Measurements from ENCODE around the gene CSRNP3.

CSRNP3 gene

DNA sequence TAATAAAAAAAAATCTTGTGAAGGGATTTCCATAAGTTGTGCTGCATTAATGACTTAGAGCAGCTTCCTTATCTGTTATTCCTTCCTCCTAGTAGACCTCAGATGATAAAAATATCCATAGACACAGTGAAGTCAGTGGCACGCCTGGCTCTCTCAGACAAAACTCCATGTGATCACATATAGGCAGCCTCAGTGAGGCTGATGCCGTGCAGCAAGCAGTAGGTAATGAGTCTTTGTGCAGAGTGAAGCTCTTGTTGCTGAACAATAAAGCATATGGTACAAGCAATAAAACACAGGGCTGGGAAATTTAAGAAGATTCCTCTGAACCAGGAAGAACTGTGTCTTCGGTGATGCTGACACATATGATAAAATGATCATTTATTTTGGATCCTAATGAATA, 102.7 kb downstream of the CSRNP3 start:
- H3K27ac Mint-ChIP-seq, result peak overlapping the region; percentile 90 to 92 (median 90)
- peak overlapping the region; percentile 51 to 80 (median 72) for H3K4me3 Mint-ChIP-seq
- H3K36me3 Mint-ChIP-seq (ENCODE audit: low read depth), result no peaks in the 10 kb centered on the region
- H3K9me3 Mint-ChIP-seq, result no peaks in the 10 kb centered on the region
- H3K4me1 Mint-ChIP-seq, result peaks cover 40% of the 10 kb centered on the region
- TF ChIP-seq, protein P1, sequence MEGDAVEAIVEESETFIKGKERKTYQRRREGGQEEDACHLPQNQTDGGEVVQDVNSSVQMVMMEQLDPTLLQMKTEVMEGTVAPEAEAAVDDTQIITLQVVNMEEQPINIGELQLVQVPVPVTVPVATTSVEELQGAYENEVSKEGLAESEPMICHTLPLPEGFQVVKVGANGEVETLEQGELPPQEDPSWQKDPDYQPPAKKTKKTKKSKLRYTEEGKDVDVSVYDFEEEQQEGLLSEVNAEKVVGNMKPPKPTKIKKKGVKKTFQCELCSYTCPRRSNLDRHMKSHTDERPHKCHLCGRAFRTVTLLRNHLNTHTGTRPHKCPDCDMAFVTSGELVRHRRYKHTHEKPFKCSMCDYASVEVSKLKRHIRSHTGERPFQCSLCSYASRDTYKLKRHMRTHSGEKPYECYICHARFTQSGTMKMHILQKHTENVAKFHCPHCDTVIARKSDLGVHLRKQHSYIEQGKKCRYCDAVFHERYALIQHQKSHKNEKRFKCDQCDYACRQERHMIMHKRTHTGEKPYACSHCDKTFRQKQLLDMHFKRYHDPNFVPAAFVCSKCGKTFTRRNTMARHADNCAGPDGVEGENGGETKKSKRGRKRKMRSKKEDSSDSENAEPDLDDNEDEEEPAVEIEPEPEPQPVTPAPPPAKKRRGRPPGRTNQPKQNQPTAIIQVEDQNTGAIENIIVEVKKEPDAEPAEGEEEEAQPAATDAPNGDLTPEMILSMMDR (IDR thresholded peaks at IDR 0.05; ENCODE audit: unreplicated experiment in 3 of 3), result no peak
- no peaks in the 10 kb centered on the region for H3K27me3 Mint-ChIP-seq (ENCODE audit: low read depth)

DNA sequence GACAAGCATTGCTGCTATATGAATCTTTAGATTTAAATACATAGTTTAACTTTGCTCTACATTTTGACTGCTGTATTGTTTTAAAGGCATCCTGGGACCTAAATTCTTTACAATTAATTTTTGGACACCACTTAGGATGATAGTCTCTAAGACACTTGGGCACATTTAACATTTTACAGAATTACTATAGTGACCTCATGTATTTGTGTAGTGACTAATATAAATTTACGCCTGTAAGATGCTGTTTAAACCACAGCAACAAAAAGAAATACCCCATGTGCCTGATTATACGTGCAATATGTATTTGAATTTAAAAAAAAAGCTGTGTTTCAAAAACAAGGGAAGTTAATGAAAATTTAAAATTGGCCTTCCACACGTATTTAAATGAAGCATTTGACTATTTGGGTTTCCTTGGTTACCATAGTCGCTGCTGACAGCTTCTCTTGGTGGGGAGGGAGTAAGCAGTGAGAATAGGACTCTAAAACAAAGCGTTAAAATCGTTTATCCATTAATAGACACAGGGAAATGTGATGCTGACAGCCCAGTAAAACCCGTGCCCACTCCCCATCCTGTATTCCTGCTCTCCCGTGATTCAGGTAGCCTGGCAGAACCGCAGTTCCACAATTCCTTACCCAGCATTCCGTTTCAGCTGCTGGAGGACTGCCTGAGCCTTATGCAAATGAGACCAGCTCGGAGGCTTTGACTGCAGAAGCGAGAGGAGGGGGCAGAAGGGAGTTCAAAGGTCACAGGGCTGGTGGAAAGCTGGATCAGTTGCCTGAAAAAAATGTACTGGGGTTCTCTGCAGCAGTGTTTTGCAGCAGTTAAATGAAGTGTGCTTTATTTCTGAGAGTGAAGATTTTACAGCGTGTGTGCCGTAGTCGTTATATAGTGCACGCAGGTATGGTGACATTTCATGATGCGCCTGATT, 104.3 kb downstream of the CSRNP3 start:
- Mint-ChIP-seq H3K27me3 (ENCODE audit: low read depth) (no peaks in the 10 kb centered on the region), H3K4me3 (peak overlapping the region; percentile 77 to 82 (median 82)), H3K9me3 (no peaks in the 10 kb centered on the region), H3K27ac (peak overlapping the region; percentile 74 to 88 (median 77)), H3K4me1 (peaks cover 44% of the 10 kb centered on the region), H3K36me3 (ENCODE audit: low read depth) (no peaks in the 10 kb centered on the region)
- TF ChIP-seq, protein P1 (IDR thresholded peaks at IDR 0.05; ENCODE audit: unreplicated experiment in 3 of 3), result no peak

DNA sequence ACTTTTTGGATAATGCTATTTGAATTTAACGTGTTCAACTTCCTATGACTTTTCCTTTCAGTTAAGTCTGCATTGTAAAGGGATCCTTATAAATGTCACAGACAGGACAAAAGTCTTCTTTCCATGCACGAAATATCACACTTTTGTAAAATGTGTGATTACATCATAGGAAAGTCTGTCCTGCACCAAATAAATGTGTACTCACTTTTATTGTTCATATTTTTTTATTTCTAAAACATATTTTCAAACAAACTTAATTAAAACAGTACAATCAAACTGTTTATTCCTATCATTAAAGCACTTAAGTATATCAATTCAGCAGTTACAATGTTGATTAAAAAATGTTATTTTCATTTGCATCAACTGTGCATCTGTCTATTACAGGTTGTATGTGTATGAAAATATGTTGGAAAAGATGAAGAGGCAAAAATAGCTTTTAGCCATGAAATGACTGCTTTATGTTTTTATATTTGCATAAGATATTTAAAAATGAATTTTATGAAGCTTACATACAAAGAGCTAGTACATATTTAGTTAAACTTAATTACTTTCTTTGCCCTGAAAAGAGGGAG, 105.6 kb downstream of the CSRNP3 start:
- Mint-ChIP-seq H3K4me3 (peak overlapping the region; percentile 77 to 82 (median 82)), H3K27me3 (ENCODE audit: low read depth) (no peaks in the 10 kb centered on the region), H3K4me1 (peaks cover 44% of the 10 kb centered on the region), H3K36me3 (ENCODE audit: low read depth) (peaks cover 4% of the 10 kb centered on the region), H3K27ac (peak overlapping the region; percentile 74 to 88 (median 77)), H3K9me3 (no peaks in the 10 kb centered on the region)
- TF ChIP-seq, protein P1 (IDR thresholded peaks at IDR 0.05; ENCODE audit: unreplicated experiment in 3 of 3), result no peak

DNA sequence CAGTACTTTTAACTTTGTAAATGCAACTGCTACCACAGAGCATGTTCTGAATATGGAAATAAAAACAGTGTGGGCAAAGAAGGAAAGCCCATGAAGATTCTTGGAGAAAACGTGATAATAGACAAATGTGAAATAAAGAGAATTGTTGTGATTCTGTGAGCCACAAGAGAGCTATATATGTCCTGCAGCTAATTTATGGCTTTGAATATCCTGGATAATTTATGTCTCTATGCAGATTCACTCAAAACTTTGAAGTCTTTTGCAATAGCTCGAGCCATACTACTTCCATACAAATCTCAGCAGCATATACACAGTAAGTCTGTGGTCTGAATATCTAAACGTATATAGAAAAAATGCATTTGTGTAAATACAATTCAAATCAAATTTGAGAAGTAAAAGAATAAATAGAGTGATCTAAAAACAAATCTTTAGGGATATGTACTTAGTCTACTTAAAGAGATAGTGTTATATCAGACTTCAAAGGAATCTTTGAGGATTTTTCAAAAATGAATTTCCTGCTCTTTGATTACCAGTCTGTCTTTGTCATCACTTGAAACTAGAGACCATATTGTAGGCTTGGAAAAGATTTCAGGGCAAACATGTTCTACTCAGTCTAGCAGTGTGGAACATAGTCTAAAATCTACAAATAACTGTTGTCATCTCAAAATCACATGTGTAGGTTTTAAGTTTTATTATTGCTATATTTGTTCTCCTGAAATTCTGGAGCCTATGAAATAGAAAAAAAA, 107.1 kb downstream of the CSRNP3 start:
- Mint-ChIP-seq H3K27me3 (ENCODE audit: low read depth) (no peaks in the 10 kb centered on the region), H3K4me1 (peaks cover 44% of the 10 kb centered on the region), H3K9me3 (no peaks in the 10 kb centered on the region), H3K27ac (peak overlapping the region; percentile 84 to 92 (median 89)), H3K36me3 (ENCODE audit: low read depth) (peaks cover 4% of the 10 kb centered on the region), H3K4me3 (peak overlapping the region; percentile 54 to 83 (median 62))
- TF ChIP-seq, protein P1 (IDR thresholded peaks at IDR 0.05; ENCODE audit: unreplicated experiment in 3 of 3), result no peak

DNA sequence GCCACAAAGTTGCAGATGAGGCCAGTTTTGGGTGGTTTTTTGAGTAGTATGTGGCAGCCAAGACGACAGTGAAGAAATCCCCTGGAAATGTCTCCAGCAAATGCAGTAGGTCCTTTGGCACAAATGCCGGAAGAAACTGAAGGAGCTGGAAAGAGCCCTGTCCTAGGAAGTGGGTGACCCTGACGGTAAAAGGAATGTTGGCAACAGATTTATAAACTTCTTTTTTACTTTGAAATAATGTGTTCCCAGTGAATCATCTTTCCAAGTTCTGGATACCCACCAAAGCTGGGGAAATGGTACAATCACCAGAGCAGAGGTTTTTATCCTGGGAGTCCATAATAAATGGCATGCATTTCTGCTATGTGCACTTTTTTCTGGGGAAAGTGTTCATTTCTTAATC, 112.9 kb downstream of the CSRNP3 start:
- H3K4me1 Mint-ChIP-seq, result peaks cover 15% of the 10 kb centered on the region
- no peaks in the 10 kb centered on the region for H3K9me3 Mint-ChIP-seq
- H3K36me3 Mint-ChIP-seq (ENCODE audit: low read depth), result peaks cover 22% of the 10 kb centered on the region
- no peak overlapping the region for H3K27ac Mint-ChIP-seq
- TF ChIP-seq, protein P1 (IDR thresholded peaks at IDR 0.05; ENCODE audit: unreplicated experiment in 3 of 3), result no peak
- H3K27me3 Mint-ChIP-seq (ENCODE audit: low read depth), result no peaks in the 10 kb centered on the region
- H3K4me3 Mint-ChIP-seq, result no peak overlapping the region
